Panc1 (cell line): ENCODE results near the gene VAT1L. TPM values are rescaled to one million over a fixed set of nuclear protein-coding genes. Genes with fewer than 3 reads are reported as not detected.

Experiments used
- ATAC-seq: fragments of 200-7000 bp; cut with Tn5 transposase; 2 replicates; pipeline ENCODE4 v1.9.1; 2020; ENCODE audit warnings: mild to moderate bottlenecking, moderate library complexity
- BruUV-seq: library from RNA; stranded (reverse); fragments of 400-500 nt; replicated peaks from 2 replicates; lab custom pipeline; 2021; lab: Mats Ljungman, UMichigan
- CTCF ChIA-PET: fragments of 300-600 bp; sonication (Branson Sonifier 250); formaldehyde crosslinking; loops from one replicate; lab custom pipeline; 2022; ENCODE audit warnings: antibody characterized with exemption; lab: Charles Lee
- POLR2A ChIA-PET: fragments of 300-600 bp; sonication (Branson Sonifier 250); formaldehyde crosslinking; loops from one replicate; lab custom pipeline; 2022; ENCODE audit warnings: antibody characterized with exemption; lab: Charles Lee
- DNase-seq: peaks from one replicate; pipeline ENCODE4 v3.0.0-alpha.2; 2010; ENCODE audit warnings: low read depth, low spot score
- H3K27ac ChIP-seq: 2 replicates; pipeline ENCODE4 v1.5.1; 2011; ENCODE audit warnings: mild to moderate bottlenecking, low read length, inconsistent platforms
- H3K27me3 ChIP-seq: fragments of 200-500 bp; sonication (Bioruptor generic); 2 replicates; pipeline ENCODE4 v1.6.0; 2014; ENCODE audit warnings: low read length, inconsistent platforms; ENCODE audit not compliant: control insufficient read depth, insufficient read depth
- H3K36me3 ChIP-seq: fragments of 200-500 bp; sonication (Bioruptor generic); 2 replicates; pipeline ENCODE4 v1.5.1; 2014; ENCODE audit warnings: inconsistent platforms, mild to moderate bottlenecking, low read length, moderate library complexity; ENCODE audit not compliant: control insufficient read depth, insufficient read depth
- H3K4me1 ChIP-seq: 2 replicates; pipeline ENCODE4 v1.5.1; 2011; ENCODE audit warnings: inconsistent platforms, mild to moderate bottlenecking, low read length, moderate library complexity; ENCODE audit not compliant: control insufficient read depth, insufficient read depth
- H3K4me3 ChIP-seq, 2 experiments: 2 replicates each; pipeline ENCODE4 v1.5.1; 2011 to 2012; ENCODE audit warnings: low read depth in 2 of 2, low read length in 2 of 2, mild to moderate bottlenecking in 2 of 2, inconsistent platforms in 1 of 2, moderate library complexity in 1 of 2
- H3K9me3 ChIP-seq: fragments of 200-500 bp; sonication (Bioruptor generic); 2 replicates; pipeline ENCODE4 v1.5.1; 2014; ENCODE audit warnings: low read depth, mild to moderate bottlenecking, inconsistent platforms, low read length, moderate library complexity; ENCODE audit not compliant: control insufficient read depth, insufficient read depth
- POLR2AphosphoS5 ChIP-seq: IDR thresholded peaks from 2 replicates; pipeline ENCODE4 v1.6.1; 2012; ENCODE audit warnings: mild to moderate bottlenecking, low read depth, low read length, moderate library complexity
- SIN3A ChIP-seq: IDR thresholded peaks from 2 replicates; pipeline ENCODE4 v1.6.1; 2012; ENCODE audit warnings: low read depth, mild to moderate bottlenecking, low read length, moderate library complexity, borderline replicate concordance; ENCODE audit not compliant: insufficient read depth
- TCF7L2 ChIP-seq: IDR thresholded peaks from 2 replicates; pipeline ENCODE4 v1.6.1; 2011; ENCODE audit warnings: mild to moderate bottlenecking, low read depth, low read length, inconsistent platforms
- in situ Hi-C: cut with HindIII; loops from 2 replicates; pipeline ENCODE4 v1.10.0; 2016; ENCODE audit warnings: low sequenced_read_pairs, low pct_unique_long_range_greater_than_20kb
- intact Hi-C: fragments of 100-400 bp; cut with micrococcal nuclease; formaldehyde crosslinking; loops from one replicate; pipeline ENCODE4 v1.10.0; 2022; ENCODE audit not compliant: unreplicated experiment
- total RNA-seq: library from RNA; stranded (reverse); gene quantifications from one replicate; pipeline ENCODE4 v1.2.1, GENCODE V29; 2021; ENCODE audit not compliant: unreplicated experiment
- TF ChIP-seq, protein P1 (sequence below), 2 experiments: IDR thresholded peaks; 2 replicates each; pipeline ENCODE4 v1.6.1; 2011 to 2012; ENCODE audit warnings: low read depth in 2 of 2, control low read depth in 1 of 2, low read length in 1 of 2, mild to moderate bottlenecking in 1 of 2, moderate library complexity in 1 of 2; ENCODE audit not compliant: insufficient read depth in 1 of 2
- TF ChIP-seq, protein P2 (sequence below): fragments of 450-650 bp; IDR thresholded peaks from 2 replicates; pipeline ENCODE4 v1.5.1; 2017; ENCODE audit warnings: mild to moderate bottlenecking

Gene VAT1L
- total RNA-seq, 1 experiment from 2014 or later = not detected

- ATAC-seq = no peak
- Histone ChIP-seq H3K36me3 (no peaks in the 10 kb centered on the region), H3K27ac (no peak overlapping the region), H3K27me3 (peaks cover 2% of the 10 kb centered on the region), H3K4me1 (no peaks in the 10 kb centered on the region), H3K4me3 (no peak overlapping the region), H3K9me3 (no peaks in the 10 kb centered on the region)
- DNase-seq = no peak
- in situ Hi-C loops (no loop called here), intact Hi-C loops (no loop called here)
- TF ChIP-seq, protein P1, sequence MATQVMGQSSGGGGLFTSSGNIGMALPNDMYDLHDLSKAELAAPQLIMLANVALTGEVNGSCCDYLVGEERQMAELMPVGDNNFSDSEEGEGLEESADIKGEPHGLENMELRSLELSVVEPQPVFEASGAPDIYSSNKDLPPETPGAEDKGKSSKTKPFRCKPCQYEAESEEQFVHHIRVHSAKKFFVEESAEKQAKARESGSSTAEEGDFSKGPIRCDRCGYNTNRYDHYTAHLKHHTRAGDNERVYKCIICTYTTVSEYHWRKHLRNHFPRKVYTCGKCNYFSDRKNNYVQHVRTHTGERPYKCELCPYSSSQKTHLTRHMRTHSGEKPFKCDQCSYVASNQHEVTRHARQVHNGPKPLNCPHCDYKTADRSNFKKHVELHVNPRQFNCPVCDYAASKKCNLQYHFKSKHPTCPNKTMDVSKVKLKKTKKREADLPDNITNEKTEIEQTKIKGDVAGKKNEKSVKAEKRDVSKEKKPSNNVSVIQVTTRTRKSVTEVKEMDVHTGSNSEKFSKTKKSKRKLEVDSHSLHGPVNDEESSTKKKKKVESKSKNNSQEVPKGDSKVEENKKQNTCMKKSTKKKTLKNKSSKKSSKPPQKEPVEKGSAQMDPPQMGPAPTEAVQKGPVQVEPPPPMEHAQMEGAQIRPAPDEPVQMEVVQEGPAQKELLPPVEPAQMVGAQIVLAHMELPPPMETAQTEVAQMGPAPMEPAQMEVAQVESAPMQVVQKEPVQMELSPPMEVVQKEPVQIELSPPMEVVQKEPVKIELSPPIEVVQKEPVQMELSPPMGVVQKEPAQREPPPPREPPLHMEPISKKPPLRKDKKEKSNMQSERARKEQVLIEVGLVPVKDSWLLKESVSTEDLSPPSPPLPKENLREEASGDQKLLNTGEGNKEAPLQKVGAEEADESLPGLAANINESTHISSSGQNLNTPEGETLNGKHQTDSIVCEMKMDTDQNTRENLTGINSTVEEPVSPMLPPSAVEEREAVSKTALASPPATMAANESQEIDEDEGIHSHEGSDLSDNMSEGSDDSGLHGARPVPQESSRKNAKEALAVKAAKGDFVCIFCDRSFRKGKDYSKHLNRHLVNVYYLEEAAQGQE (IDR thresholded peaks at IDR 0.05; ENCODE audit: insufficient read depth in 1 of 2, low read depth in 2 of 2, low read length in 1 of 2) = no peak
- TF ChIP-seq SIN3A = no peak
- CTCF ChIA-PET = no interaction called here
- POLR2A ChIA-PET = no interaction called here
- BruUV-seq = no TSS peak
Observed at GRCh38 chr16:77843405-77843804, 55.0 kb downstream of the VAT1L start.

GRCh38 chr16:77844801-77845200, 56.4 kb downstream of the VAT1L start:
- no TSS peak for BruUV-seq
- Histone ChIP-seq H3K4me1 (no peaks in the 10 kb centered on the region), H3K9me3 (no peaks in the 10 kb centered on the region), H3K4me3 (no peak overlapping the region), H3K27me3 (peaks cover 2% of the 10 kb centered on the region), H3K27ac (no peak overlapping the region), H3K36me3 (no peaks in the 10 kb centered on the region)
- in situ Hi-C loops = no loop called here
- POLR2A ChIA-PET = no interaction called here
- CTCF ChIA-PET = no interaction called here
- DNase-seq (no peak), ATAC-seq (no peak)
- TF ChIP-seq, protein P2, sequence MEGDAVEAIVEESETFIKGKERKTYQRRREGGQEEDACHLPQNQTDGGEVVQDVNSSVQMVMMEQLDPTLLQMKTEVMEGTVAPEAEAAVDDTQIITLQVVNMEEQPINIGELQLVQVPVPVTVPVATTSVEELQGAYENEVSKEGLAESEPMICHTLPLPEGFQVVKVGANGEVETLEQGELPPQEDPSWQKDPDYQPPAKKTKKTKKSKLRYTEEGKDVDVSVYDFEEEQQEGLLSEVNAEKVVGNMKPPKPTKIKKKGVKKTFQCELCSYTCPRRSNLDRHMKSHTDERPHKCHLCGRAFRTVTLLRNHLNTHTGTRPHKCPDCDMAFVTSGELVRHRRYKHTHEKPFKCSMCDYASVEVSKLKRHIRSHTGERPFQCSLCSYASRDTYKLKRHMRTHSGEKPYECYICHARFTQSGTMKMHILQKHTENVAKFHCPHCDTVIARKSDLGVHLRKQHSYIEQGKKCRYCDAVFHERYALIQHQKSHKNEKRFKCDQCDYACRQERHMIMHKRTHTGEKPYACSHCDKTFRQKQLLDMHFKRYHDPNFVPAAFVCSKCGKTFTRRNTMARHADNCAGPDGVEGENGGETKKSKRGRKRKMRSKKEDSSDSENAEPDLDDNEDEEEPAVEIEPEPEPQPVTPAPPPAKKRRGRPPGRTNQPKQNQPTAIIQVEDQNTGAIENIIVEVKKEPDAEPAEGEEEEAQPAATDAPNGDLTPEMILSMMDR = no peak
- TF ChIP-seq SIN3A (no peak), POLR2AphosphoS5 (no peak), TCF7L2 (no peak)
- TF ChIP-seq, protein P1 (IDR thresholded peaks at IDR 0.05; ENCODE audit: insufficient read depth in 1 of 2, low read depth in 2 of 2, low read length in 1 of 2) = no peak
- intact Hi-C loops = no loop called here
